ENCODE results near the gene SASH1.

GRCh38 chr6:148342350-148343046, at the start of gene SASH1:
- no peak for TF ChIP-seq CTCF (conservative IDR thresholded peaks at IDR 0.05; ENCODE audit: low read depth, low read length)
- no peak for TF ChIP-seq EZH2 (IDR thresholded peaks at IDR 0.05; ENCODE audit: low read length, unreplicated experiment)
- TF ChIP-seq EZH2phosphoT487 (IDR thresholded peaks at IDR 0.05; ENCODE audit: borderline replicate concordance, low read length): no peak

Measured in PC-3 (cell line).